ENCODE data around the gene NCOA5. TPM values are rescaled to one million over a fixed set of nuclear protein-coding genes. Genes with fewer than 3 reads are reported as not detected.
A peak's percentile ranks its signal among the peaks of the same experiment; 100 is the strongest.

The NCOA5 gene
- total RNA-seq, 4 donors from 2014 or later = 14.7 to 21.5 (median 19.0) TPM

- ATAC-seq (no peak), DNase-seq (no peak)
- no peak overlapping the region for H3K27ac ChIP-seq
- intact Hi-C loops (cut with DNase I; ENCODE audit: low total_unique reads) = loop anchor here (5.0 kb wide), 1 partner anchor 38 kb away; no protein-coding TSS in a partner anchor
- in situ Hi-C loops (cut with MboI; ENCODE audit: low sequenced_read_pairs in 4 of 4) = loop anchor here in 3 of 4 donors (10.0 to 25.0 kb wide), 3 partner anchors 120 to 210 kb away; no protein-coding TSS in a partner anchor
- H3K4me3 ChIP-seq = no peak overlapping the region
- no peak for TF ChIP-seq POLR2A (IDR thresholded peaks at IDR 0.05)
- no peak for TF ChIP-seq CTCF (IDR thresholded peaks at IDR 0.05 in 4 of 5, conservative IDR thresholded peaks at IDR 0.05 in 1 of 5)
- peaks cover 0 to 10% (median 3%) of the 10 kb centered on the region in 3 donors for H3K27me3 ChIP-seq
- peaks cover 5 to 6% of the 10 kb centered on the region in 2 donors for H3K4me1 ChIP-seq
- no peaks in the 10 kb centered on the region for H3K9me3 ChIP-seq
- H3K36me3 ChIP-seq = no peaks in the 10 kb centered on the region
Observed at GRCh38 chr20:46134716-46135115, 45.0 kb upstream of the NCOA5 start.

- H3K36me3 ChIP-seq = no peaks in the 10 kb centered on the region
- H3K27ac ChIP-seq = no peak overlapping the region
- no peak for TF ChIP-seq CTCF (IDR thresholded peaks at IDR 0.05 in 4 of 5, conservative IDR thresholded peaks at IDR 0.05 in 1 of 5)
- intact Hi-C loops (cut with DNase I; ENCODE audit: low total_unique reads) = loop anchor here (2.0 to 5.0 kb wide), 4 partner anchors 38 to 215 kb away; no protein-coding TSS in a partner anchor
- peaks cover 0 to 6% (median 0%) of the 10 kb centered on the region in 3 donors for H3K27me3 ChIP-seq
- ATAC-seq (no peak), DNase-seq (no peak)
- in situ Hi-C loops (cut with MboI; ENCODE audit: low sequenced_read_pairs in 4 of 4) = loop anchor here in 3 of 4 donors (10.0 to 25.0 kb wide), 3 partner anchors 121 to 211 kb away; no protein-coding TSS in a partner anchor
- H3K9me3 ChIP-seq = no peaks in the 10 kb centered on the region
- H3K4me3 ChIP-seq = no peak overlapping the region
- peaks cover 5 to 7% of the 10 kb centered on the region in 2 donors for H3K4me1 ChIP-seq
Observed at GRCh38 chr20:46133886-46134654, 44.3 kb upstream of the NCOA5 start.

- H3K4me3 ChIP-seq = no peak overlapping the region
- in situ Hi-C loops (cut with MboI; ENCODE audit: low sequenced_read_pairs in 4 of 4) (loop anchor here in 3 of 4 donors (10.0 to 25.0 kb wide), 3 partner anchors 122 to 212 kb away; no protein-coding TSS in a partner anchor), intact Hi-C loops (cut with DNase I; ENCODE audit: low total_unique reads) (loop anchor here (2.0 to 5.0 kb wide), 4 partner anchors 40 to 216 kb away; no protein-coding TSS in a partner anchor)
- ATAC-seq = peak; percentile 56 to 82
- no peaks in the 10 kb centered on the region for H3K9me3 ChIP-seq
- peak; percentile 46 to 50 for DNase-seq
- no peak overlapping the region for H3K27ac ChIP-seq
- H3K27me3 ChIP-seq = no peaks in the 10 kb centered on the region
- peaks cover 5 to 7% of the 10 kb centered on the region in 2 donors for H3K4me1 ChIP-seq
- no peaks in the 10 kb centered on the region for H3K36me3 ChIP-seq
- TF ChIP-seq CTCF (IDR thresholded peaks at IDR 0.05 in 4 of 5, conservative IDR thresholded peaks at IDR 0.05 in 1 of 5) (peak; percentile 79 to 87 (median 84)), POLR2A (IDR thresholded peaks at IDR 0.05) (no peak)
Observed at GRCh38 chr20:46132705-46133120, 43.0 kb upstream of the NCOA5 start.

GRCh38 chr20:46131396-46131795, 41.6 kb upstream of the NCOA5 start:
- intact Hi-C loops (cut with DNase I; ENCODE audit: low total_unique reads) = loop anchor here (5.0 kb wide), 1 partner anchor 41 kb away; no protein-coding TSS in a partner anchor
- no peak for ATAC-seq
- DNase-seq = peak in 1 of 2 donors; percentile 4

More at GRCh38 chr20:46131396-46131795, 41.6 kb upstream of the NCOA5 start:
- Histone ChIP-seq H3K4me3 (no peak overlapping the region), H3K4me1 (peaks cover 5 to 7% of the 10 kb centered on the region in 2 donors), H3K27me3 (no peaks in the 10 kb centered on the region), H3K36me3 (no peaks in the 10 kb centered on the region), H3K9me3 (no peaks in the 10 kb centered on the region), H3K27ac (no peak overlapping the region)
- TF ChIP-seq CTCF (IDR thresholded peaks at IDR 0.05 in 4 of 5, conservative IDR thresholded peaks at IDR 0.05 in 1 of 5) (no peak), POLR2A (IDR thresholded peaks at IDR 0.05) (no peak)
- in situ Hi-C loops (cut with MboI; ENCODE audit: low sequenced_read_pairs in 4 of 4) = loop anchor here in 3 of 4 donors (10.0 to 25.0 kb wide), 3 partner anchors 123 to 213 kb away; no protein-coding TSS in a partner anchor
